Naive thymus-derived CD8-positive, alpha-beta T cell (primary cell): ENCODE data around the gene C10orf95. TPM values are rescaled to one million over a fixed set of nuclear protein-coding genes. Genes with fewer than 3 reads are reported as not detected.

Source experiments
- ATAC-seq, 2 donors: fragments of 150-1000 bp; cut with Tn5 transposase in 1 of 2; sonication (Bioruptor Pico), chemical (Tn5 transposase) in 1 of 2; 1 replicate in 1 of 2; 2 replicates in 1 of 2; pipeline ENCODE4 v1.10.0; 2021; ENCODE audit warnings: mild to moderate bottlenecking in 2 of 2, moderate library complexity in 2 of 2
- POLR2A ChIA-PET: fragments of 350-600 bp; sonication (Branson Sonifier 250); formaldehyde crosslinking; loops from one replicate; lab custom pipeline; 2021; ENCODE audit warnings: antibody characterized with exemption; lab: Charles Lee
- DNase-seq, 10 donors: peaks; one replicate each; pipeline versions ENCODE4 v3.0.0 to v3.0.0-alpha.2; 2020 to 2022
- H3K27ac Mint-ChIP-seq, 10 donors: one replicate each; pipeline ENCODE4 v1.8.0; 2020 to 2022; ENCODE audit warnings: mild to moderate bottlenecking in 10 of 10, mixed read lengths in 10 of 10, moderate library complexity in 4 of 10, inconsistent platforms in 1 of 10
- H3K27me3 Mint-ChIP-seq, 5 donors: one replicate each; pipeline ENCODE4 v1.8.0; 2021 to 2022; ENCODE audit warnings: mixed read lengths in 5 of 5
- H3K36me3 Mint-ChIP-seq, 3 donors: one replicate each; pipeline ENCODE4 v1.8.0; 2020 to 2022; ENCODE audit warnings: mixed read lengths in 3 of 3, mild to moderate bottlenecking in 2 of 3, inconsistent platforms in 1 of 3
- H3K4me1 Mint-ChIP-seq, 4 donors: one replicate each; pipeline ENCODE4 v1.8.0; 2021 to 2022; ENCODE audit warnings: mixed read lengths in 4 of 4
- H3K4me3 Mint-ChIP-seq, 10 donors: one replicate each; pipeline ENCODE4 v1.8.0; 2020 to 2022; ENCODE audit warnings: mild to moderate bottlenecking in 10 of 10, mixed read lengths in 10 of 10, moderate library complexity in 6 of 10, inconsistent platforms in 1 of 10
- H3K9me3 Mint-ChIP-seq, 9 donors: one replicate each; pipeline ENCODE4 v1.8.0; 2020 to 2022; ENCODE audit warnings: mixed read lengths in 9 of 9, mild to moderate bottlenecking in 3 of 9, inconsistent platforms in 1 of 9, moderate library complexity in 1 of 9
- polyA plus RNA-seq, 3 donors: library from polyadenylated mRNA; unstranded; fragments of 300-500 nt; fragmentation: Illumina TruSeq; gene quantifications; one replicate each; pipeline ENCODE4 v1.2.3, GENCODE V29; 2021
- total RNA-seq, 8 experiments: library from RNA in 2 of 8; stranded (reverse) in 2 of 8; gene quantifications; one replicate each; pipeline ENCODE4 v1.2.3 and lab custom pipeline; 2021 to 2026

Gene C10orf95
- total and polyA plus RNA-seq, 5 experiments from 2014 or later = 0.52 to 0.97 (median 0.68) TPM

DNA sequence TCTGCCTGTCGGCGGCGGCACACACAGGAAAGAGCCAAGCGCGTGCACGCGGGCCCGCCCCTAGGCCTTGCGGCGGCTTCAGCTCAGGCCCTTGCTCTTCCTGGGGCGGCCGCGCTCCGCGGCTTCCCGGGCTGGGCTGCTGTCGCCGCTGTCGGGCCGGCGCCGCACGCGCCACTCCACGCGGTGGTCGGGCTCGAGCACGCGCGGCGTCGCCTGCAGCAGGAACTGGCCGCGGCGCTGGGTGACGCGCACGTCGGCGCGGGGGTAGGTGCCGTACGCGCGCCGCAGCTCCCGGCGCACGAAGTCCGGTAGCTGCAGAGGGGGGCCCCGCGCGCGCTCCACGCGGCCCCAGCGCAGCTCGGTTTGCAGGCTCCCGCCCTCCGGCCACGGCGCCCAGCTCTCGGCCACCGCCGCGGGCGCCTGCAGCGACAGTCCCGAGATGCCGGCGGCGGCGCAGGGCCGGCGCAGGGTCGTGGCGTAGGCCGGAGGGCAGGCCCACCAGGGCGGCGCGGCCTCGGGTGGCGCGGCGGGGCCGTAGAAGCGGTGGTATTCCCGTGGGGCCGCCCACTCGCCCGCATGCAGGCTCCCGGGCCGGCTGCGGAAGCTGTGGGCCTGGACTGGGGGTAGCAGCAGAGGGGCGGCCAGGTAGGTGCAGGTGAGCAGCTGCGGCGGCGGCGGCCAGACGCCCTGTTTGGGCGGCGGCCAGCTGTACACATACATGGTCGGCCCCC is 804 bp downstream of the C10orf95 start:
- peak; percentile 85 to 95 (median 88) for DNase-seq
- Mint-ChIP-seq H3K36me3 (peaks cover 0 to 20% (median 0%) of the 10 kb centered on the region in 3 donors), H3K27me3 (no peaks in the 10 kb centered on the region), H3K27ac (peak overlapping the region; percentile 79 to 98 (median 95)), H3K9me3 (no peaks in the 10 kb centered on the region), H3K4me3 (peak overlapping the region; percentile 89 to 97 (median 93)), H3K4me1 (peaks cover 10 to 32% (median 28%) of the 10 kb centered on the region in 4 donors)
- ATAC-seq = peak; percentile 86 to 87
- POLR2A ChIA-PET = interaction anchor here (0.9 to 6.9 kb wide), 27 partner anchors 10 to 632 kb away, joined by 3 to 184 read pairs (median 6); partner anchors contain the start of genes ACTR1A, CUEDC2, FBXL15 and GBF1

DNA sequence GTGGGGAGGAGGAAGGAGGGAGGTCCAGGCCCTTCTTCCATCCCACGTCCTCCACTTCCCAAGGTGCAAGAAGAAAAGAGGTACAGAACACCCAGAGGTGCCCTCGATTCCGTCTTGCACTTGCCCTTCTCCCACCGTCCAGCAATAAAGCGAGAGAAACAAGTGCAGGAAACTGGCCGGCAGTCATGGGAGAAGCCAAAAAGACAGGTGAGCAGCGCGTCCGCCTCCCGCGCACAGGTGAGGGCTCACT is 1.3 kb downstream of the C10orf95 start:
- no peak for ATAC-seq
- POLR2A ChIA-PET = interaction anchor here (0.9 to 6.9 kb wide), 27 partner anchors 9 to 631 kb away, joined by 3 to 184 read pairs (median 6); partner anchors contain the start of genes ACTR1A, CUEDC2, FBXL15 and GBF1
- DNase-seq = no peak
- Mint-ChIP-seq H3K27me3 (no peaks in the 10 kb centered on the region), H3K36me3 (peaks cover 0 to 16% (median 0%) of the 10 kb centered on the region in 3 donors), H3K4me3 (peak overlapping the region; percentile 89 to 97 (median 93)), H3K4me1 (peaks cover 10 to 31% (median 27%) of the 10 kb centered on the region in 4 donors), H3K27ac (peak overlapping the region; percentile 79 to 98 (median 95)), H3K9me3 (no peaks in the 10 kb centered on the region)

DNA sequence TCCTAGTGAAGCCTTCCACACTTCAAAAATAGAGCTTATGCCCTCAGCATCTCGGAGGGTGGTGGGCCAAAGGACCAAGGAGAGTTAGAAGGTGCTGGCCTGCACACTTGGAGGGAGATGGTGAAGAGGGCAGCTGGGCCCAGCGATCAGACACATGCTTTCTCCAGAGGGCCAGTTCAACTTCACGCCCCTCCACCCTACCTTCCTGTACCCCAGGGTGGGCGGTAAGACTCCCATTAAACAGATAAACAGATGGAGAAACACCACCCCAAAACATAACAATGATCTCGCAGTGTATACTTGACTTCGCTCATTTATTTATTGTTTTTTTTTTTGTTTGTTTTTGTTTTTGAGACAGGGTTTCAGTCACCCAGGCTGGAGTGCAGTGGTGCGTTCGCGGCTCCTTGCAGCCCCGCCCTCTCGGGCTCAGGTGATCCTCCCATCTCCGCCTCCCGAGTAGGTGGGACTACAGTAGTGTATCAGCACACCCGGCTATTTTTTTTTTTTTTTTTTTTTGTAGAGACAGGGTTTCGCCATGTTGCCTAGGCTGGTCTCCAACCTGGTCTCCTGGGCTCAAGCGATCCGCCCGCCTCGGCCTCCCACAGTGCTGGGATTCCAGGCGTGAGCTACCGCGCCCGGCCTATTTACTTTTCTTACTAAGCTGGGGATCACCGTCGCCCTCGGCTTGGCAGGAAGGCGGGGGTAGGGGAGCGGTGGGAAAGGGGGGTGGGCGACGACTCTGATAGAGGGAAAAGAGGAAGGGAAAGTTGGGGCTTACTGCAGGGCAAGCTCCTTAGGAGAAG is 1.8 kb downstream of the C10orf95 start:
- DNase-seq (peak; percentile 70 to 93 (median 82)), ATAC-seq (peak; percentile 64 to 68)
- Mint-ChIP-seq H3K36me3 (peaks cover 0 to 16% (median 0%) of the 10 kb centered on the region in 3 donors), H3K27me3 (no peaks in the 10 kb centered on the region), H3K4me3 (peak overlapping the region; percentile 89 to 97 (median 93)), H3K9me3 (no peaks in the 10 kb centered on the region), H3K27ac (peak overlapping the region; percentile 79 to 98 (median 95)), H3K4me1 (peaks cover 12 to 32% (median 26%) of the 10 kb centered on the region in 4 donors)
- POLR2A ChIA-PET = interaction anchor here (1.0 to 6.9 kb wide), 24 partner anchors 8 to 631 kb away, joined by 3 to 184 read pairs (median 7); partner anchors contain the start of genes ACTR1A, CUEDC2, FBXL15 and NFKB2

DNA sequence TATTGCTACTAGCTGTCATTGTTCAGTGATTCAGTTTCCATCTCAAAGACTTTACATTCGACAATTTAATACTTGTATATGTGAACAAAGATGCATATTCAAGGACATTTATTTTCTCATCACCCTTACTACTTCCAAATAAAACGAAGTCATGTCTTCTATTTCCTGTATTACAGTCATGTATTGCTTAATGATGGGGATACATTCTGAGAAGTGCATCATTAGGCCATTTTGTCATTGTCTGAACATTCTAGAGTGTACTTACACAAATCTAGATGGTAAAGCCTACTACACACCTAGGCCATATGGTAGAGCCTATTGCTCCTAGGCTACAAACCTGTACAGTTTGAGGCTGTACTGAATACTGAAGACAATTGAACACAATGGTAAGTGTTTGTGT is 6.5 kb downstream of the C10orf95 start:
- POLR2A ChIA-PET = no interaction called here

DNA sequence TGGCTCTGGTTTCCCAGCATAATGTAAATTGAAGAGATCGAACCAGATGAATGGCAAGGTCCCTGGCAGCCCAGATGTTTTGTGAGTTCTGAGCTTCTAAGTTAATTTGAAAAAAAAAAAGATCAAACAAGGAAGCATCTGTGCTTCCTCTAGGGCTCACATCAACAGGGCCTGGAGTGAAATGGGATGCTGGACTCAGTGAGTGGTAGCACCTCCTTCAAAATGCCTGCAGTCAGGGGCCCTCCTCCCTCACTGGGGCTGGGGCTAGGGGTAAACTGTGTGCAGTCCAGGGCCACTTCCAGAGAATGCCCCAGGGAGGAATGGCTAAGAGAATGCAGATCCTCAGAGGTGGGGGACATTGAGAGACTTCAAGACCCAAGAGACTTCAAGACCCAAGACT is 13.0 kb downstream of the C10orf95 start:
- Mint-ChIP-seq H3K4me3 (peak overlapping the region in 5 of 10 donors; percentile 45 to 89 (median 56)), H3K9me3 (no peaks in the 10 kb centered on the region), H3K27me3 (no peaks in the 10 kb centered on the region), H3K4me1 (peaks cover 26 to 58% (median 46%) of the 10 kb centered on the region in 4 donors), H3K27ac (peak overlapping the region in 7 of 10 donors; percentile 15 to 94 (median 79)), H3K36me3 (peaks cover 0 to 10% (median 0%) of the 10 kb centered on the region in 3 donors)
- ATAC-seq (no peak), DNase-seq (no peak)
- POLR2A ChIA-PET = interaction anchor here (0.8 to 7.5 kb wide), 3 partner anchors 12 to 40 kb away, joined by 3 to 184 read pairs (median 3); partner anchors contain the start of gene C10orf95

More for the DNA sequence above, 6.5 kb downstream of the C10orf95 start:
- Mint-ChIP-seq H3K27me3 (no peaks in the 10 kb centered on the region), H3K4me3 (no peak overlapping the region), H3K9me3 (no peaks in the 10 kb centered on the region), H3K4me1 (peaks cover 7 to 19% (median 10%) of the 10 kb centered on the region in 4 donors), H3K27ac (no peak overlapping the region), H3K36me3 (peaks cover 0 to 3% (median 0%) of the 10 kb centered on the region in 3 donors)
- DNase-seq (no peak), ATAC-seq (no peak)

DNA sequence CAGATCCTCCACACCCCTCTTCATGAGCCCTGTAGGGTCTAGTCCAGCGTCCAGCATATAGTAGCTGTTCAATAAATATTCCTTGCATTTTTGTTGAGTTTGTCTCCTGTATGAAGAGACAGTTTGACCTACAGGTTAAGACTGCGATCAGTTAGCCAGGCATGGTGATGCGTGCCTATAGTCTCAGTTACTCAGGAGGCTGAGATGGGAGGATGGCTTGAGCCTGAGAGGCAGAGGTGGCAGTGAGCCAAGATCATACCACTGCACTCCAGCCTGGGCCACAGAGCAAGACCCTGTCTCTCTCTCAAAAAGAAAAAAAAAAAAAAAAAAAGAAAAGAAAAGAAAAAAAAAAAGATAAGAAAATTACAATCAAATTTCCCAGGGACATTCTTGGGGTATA is 13.8 kb downstream of the C10orf95 start:
- Mint-ChIP-seq H3K36me3 (peaks cover 0 to 8% (median 0%) of the 10 kb centered on the region in 3 donors), H3K27me3 (peaks cover 0 to 2% (median 0%) of the 10 kb centered on the region in 5 donors), H3K27ac (peak overlapping the region in 8 of 10 donors; percentile 22 to 94 (median 84)), H3K4me1 (peaks cover 31 to 64% (median 54%) of the 10 kb centered on the region in 4 donors), H3K9me3 (no peaks in the 10 kb centered on the region), H3K4me3 (peak overlapping the region; percentile 29 to 95 (median 84))
- DNase-seq (no peak), ATAC-seq (no peak)
- POLR2A ChIA-PET = interaction anchor here (0.7 to 7.5 kb wide), 4 partner anchors 13 to 24 kb away, joined by 4 to 184 read pairs (median 66); partner anchors contain the start of genes C10orf95 and FBXL15

DNA sequence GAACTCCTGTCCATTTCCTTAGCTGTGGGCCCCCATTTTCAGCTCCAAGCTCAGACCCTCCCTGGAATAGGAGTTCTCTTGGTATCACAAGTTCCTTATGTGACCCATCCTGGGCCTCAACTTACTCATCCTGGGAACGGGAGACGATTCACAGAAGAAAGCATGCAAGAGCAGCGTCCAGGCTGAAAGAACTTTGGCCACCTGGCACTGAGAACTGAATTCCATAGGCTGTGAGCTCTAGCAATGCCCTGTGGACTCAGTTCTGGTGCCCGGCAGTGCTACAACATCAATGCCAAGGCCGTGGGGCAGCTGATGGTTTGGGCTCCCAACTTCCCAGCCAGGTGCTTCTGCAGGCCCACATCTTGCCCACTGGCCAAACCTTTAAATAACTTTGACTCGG is 15.0 kb downstream of the C10orf95 start:
- POLR2A ChIA-PET = interaction anchor here (0.6 to 7.5 kb wide), 12 partner anchors 11 to 331 kb away, joined by 3 to 184 read pairs (median 7); partner anchors contain the start of genes C10orf95, FBXL15 and NFKB2
- H3K4me1 Mint-ChIP-seq = peaks cover 34 to 70% (median 65%) of the 10 kb centered on the region in 4 donors
- DNase-seq = no peak
- no peak for ATAC-seq
- peak overlapping the region; percentile 81 to 95 (median 86) for H3K4me3 Mint-ChIP-seq
- peaks cover 0 to 8% (median 0%) of the 10 kb centered on the region in 3 donors for H3K36me3 Mint-ChIP-seq
- H3K9me3 Mint-ChIP-seq = no peaks in the 10 kb centered on the region
- peaks cover 0 to 2% (median 0%) of the 10 kb centered on the region in 5 donors for H3K27me3 Mint-ChIP-seq
- H3K27ac Mint-ChIP-seq = peak overlapping the region; percentile 82 to 97 (median 92)

DNA sequence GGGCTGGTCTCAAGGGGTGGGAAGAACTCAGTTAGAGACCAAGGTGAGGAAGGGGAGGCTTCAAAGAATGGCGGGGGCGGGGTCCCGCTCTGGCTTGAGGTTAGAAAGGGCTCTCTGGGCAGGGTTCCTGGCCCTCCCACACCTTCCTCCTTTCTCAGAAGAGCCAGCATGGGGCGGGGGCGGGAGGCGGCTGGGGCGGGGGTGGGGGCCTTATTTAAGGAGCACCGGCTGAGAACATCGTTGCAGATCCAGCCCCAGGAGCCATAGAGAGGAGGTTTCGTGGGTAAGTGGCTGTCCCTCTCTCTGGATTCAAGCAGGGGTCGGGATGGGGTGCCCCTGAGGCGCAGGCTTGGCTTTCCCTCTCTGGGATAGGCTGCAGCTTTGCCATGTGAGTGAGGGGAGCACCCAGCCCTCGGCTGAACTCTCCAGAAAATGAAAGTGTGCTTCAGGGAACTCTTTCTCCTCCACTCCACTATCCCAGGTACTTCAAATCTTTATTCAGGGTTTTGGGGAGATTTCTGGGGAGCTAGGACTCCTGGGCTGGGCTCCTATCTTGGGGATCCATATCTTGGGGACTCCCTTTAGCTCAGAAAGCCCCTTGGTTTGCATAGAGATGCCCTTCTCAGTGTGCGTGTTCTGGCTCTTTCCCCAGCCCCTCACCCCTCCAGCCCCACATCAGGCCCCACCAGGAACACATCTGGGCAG is 15.7 kb downstream of the C10orf95 start:
- Mint-ChIP-seq H3K4me1 (peaks cover 34 to 68% (median 66%) of the 10 kb centered on the region in 4 donors), H3K36me3 (peaks cover 0 to 8% (median 0%) of the 10 kb centered on the region in 3 donors), H3K27ac (peak overlapping the region; percentile 83 to 97 (median 94)), H3K4me3 (peak overlapping the region; percentile 81 to 95 (median 86)), H3K9me3 (no peaks in the 10 kb centered on the region), H3K27me3 (peaks cover 0 to 2% (median 0%) of the 10 kb centered on the region in 5 donors)
- POLR2A ChIA-PET = interaction anchor here (0.6 to 7.5 kb wide), 12 partner anchors 10 to 181 kb away, joined by 3 to 184 read pairs (median 6); partner anchors contain the start of genes C10orf95, FBXL15 and NFKB2
- ATAC-seq (peak in 1 of 2 donors; percentile 18), DNase-seq (peak in 2 of 10 donors; percentile 20 to 36)

DNA sequence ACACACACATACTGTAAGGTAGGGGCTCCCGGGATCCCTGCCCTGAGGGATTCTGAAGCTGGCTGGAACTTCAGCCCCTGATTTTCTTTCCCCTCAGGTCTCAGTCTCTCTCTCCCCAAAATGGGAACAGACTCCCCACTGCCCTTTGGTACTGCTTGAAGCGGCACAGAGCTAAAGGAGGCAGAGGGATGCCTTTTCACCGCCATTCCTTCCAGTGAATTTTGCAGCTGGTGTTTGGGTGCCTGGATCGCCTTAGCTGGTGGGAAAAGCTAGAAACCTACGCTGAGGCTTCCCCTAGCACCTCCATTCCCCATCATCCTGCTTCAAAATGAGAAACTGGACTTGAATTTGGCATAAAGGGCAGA is 16.2 kb downstream of the C10orf95 start:
- Mint-ChIP-seq H3K36me3 (peaks cover 0 to 8% (median 0%) of the 10 kb centered on the region in 3 donors), H3K9me3 (no peaks in the 10 kb centered on the region), H3K27me3 (peaks cover 0 to 2% (median 0%) of the 10 kb centered on the region in 5 donors), H3K4me3 (peak overlapping the region; percentile 81 to 95 (median 86)), H3K4me1 (peaks cover 34 to 68% (median 66%) of the 10 kb centered on the region in 4 donors), H3K27ac (peak overlapping the region; percentile 83 to 97 (median 94))
- ATAC-seq = no peak
- POLR2A ChIA-PET = interaction anchor here (0.9 to 7.5 kb wide), 11 partner anchors 10 to 66 kb away, joined by 3 to 184 read pairs (median 7); partner anchors contain the start of genes C10orf95, FBXL15 and NFKB2
- DNase-seq = no peak

DNA sequence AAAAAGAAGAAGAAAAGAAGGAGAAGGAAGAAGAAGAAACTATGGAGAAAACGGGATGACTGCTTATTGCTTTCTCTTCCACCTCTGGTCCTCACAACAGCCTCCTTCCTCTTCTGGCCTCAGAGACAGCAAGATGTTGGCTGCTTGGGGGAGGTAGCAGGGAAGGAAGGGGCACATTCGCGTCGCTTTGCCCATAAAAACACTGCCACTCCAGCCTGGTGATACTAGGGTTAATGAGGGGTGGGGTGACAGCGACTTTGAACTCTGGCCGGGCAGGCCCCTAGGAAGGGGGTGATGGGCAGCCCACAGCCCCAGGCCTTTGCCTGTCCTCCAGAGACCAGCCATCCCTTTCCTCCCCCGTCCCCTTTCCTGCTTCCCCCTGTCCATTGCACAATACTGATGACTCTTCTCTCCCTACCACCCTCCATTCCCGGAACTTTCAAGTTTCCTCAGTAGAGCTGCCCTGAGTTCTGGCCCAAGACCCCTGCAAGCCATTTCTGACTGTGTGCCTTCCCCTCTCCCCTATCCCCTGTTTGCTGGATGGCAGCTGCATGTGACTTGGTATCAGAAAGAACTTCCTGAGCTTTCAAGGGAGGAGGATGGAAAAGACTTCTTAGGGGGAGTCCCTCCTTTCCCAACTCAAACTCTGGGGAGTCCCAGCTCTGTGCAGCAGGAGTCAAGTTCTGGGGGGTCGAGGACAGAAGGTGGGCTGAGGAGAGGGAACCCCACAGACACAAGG is 16.8 kb downstream of the C10orf95 start:
- DNase-seq = no peak
- Mint-ChIP-seq H3K9me3 (no peaks in the 10 kb centered on the region), H3K4me3 (peak overlapping the region; percentile 81 to 95 (median 86)), H3K36me3 (peaks cover 0 to 8% (median 0%) of the 10 kb centered on the region in 3 donors), H3K27ac (peak overlapping the region; percentile 83 to 97 (median 94)), H3K4me1 (peaks cover 34 to 68% (median 66%) of the 10 kb centered on the region in 4 donors), H3K27me3 (peaks cover 0 to 2% (median 0%) of the 10 kb centered on the region in 5 donors)
- POLR2A ChIA-PET = interaction anchor here (0.9 to 7.5 kb wide), 8 partner anchors 13 to 41 kb away, joined by 3 to 184 read pairs (median 8); partner anchors contain the start of genes C10orf95, FBXL15 and NFKB2
- ATAC-seq = no peak
